ENCODE data around the gene CCDC33. TPM values are rescaled to one million over a fixed set of nuclear protein-coding genes. Genes with fewer than 3 reads are reported as not detected.

The CCDC33 gene
- polyA plus RNA-seq, 1 experiment: not detected

DNA sequence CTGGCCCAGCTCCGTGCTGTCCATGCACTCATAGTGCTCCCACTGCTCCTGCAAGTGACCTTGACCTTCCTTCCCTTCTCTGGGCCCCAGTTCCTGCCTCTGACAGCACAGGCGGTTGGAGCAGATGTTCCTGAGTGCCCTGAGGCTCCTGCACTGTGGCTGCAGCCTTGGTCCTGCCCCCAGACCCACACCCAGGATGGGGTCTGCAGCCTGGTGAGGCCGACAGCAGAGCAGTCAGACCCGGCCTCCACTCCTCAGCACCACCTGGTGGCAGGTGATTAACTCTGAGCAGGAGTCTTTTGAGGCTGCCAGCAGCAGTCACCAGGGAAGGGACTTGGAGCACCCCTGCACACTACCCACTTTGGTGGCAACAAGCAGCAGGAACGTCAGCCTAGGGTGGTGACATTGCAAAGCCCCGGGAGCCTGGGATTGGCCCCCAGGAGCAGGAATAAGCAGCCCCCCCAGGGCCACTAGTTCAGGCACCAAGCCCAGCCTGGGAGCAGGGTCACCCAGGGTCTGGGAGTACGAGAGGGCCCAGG, 66.8 kb downstream of the CCDC33 start:
- CTCF ChIA-PET: no interaction called here
- no peak for DNase-seq (ENCODE audit: low read depth, low spot score)
- H3K27me3 ChIP-seq (ENCODE audit: control insufficient read depth, insufficient read depth, low read length): peaks cover 76% of the 10 kb centered on the region

DNA sequence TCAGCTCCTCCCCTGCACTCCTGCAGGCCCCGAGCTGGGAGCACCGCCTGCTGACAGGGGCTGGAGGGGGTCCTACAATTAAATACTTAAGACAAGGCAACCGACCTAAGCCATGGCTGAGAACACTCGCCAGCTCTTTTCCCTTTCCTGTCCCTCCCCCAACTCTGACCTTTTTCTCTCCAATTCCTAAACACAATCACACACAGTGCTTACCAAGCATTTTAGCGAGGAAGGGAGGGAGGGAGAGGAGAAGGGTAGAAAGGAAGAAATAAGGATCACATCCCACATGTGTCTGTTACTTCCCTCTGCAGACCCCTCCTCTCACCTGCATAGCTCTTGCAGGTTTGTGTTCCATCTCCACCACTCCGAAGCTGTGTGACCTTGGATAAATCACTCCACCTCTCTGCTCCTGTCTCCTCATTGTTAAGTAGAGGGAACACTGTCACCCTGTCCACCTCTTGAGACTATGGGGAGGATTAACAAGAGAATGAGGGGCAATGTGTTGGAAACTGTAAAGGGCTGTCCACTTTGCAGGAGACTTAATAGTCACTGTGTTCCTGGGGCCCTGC, 67.7 kb downstream of the CCDC33 start:
- Histone ChIP-seq H3K9me3 (ENCODE audit: control insufficient read depth, insufficient read depth, low read length) (no peaks in the 10 kb centered on the region), H3K4me3 (ENCODE audit: low read depth, low read length) (no peak overlapping the region), H3K27ac (ENCODE audit: low read depth, low read length) (no peak overlapping the region), H3K27me3 (ENCODE audit: control insufficient read depth, insufficient read depth, low read length) (peaks cover 82% of the 10 kb centered on the region)
- ChIA-PET POLR2A (no interaction called here), CTCF (interaction anchor here (0.8 to 1.5 kb wide), 2 partner anchors 17 to 250 kb away, joined by 6 to 7 read pairs; no protein-coding TSS in a partner anchor)
- no peak for DNase-seq (ENCODE audit: low read depth, low spot score)
- TF ChIP-seq, protein P1, sequence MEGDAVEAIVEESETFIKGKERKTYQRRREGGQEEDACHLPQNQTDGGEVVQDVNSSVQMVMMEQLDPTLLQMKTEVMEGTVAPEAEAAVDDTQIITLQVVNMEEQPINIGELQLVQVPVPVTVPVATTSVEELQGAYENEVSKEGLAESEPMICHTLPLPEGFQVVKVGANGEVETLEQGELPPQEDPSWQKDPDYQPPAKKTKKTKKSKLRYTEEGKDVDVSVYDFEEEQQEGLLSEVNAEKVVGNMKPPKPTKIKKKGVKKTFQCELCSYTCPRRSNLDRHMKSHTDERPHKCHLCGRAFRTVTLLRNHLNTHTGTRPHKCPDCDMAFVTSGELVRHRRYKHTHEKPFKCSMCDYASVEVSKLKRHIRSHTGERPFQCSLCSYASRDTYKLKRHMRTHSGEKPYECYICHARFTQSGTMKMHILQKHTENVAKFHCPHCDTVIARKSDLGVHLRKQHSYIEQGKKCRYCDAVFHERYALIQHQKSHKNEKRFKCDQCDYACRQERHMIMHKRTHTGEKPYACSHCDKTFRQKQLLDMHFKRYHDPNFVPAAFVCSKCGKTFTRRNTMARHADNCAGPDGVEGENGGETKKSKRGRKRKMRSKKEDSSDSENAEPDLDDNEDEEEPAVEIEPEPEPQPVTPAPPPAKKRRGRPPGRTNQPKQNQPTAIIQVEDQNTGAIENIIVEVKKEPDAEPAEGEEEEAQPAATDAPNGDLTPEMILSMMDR (IDR thresholded peaks at IDR 0.05; ENCODE audit: low read depth, low read length): no peak

More for the DNA sequence above, 66.8 kb downstream of the CCDC33 start:
- POLR2A ChIA-PET: no interaction called here
- no peak overlapping the region for H3K4me3 ChIP-seq (ENCODE audit: low read depth, low read length)
- TF ChIP-seq, protein P1 (IDR thresholded peaks at IDR 0.05; ENCODE audit: low read depth, low read length): peak; percentile 66
- H3K27ac ChIP-seq (ENCODE audit: low read depth, low read length): no peak overlapping the region
- H3K9me3 ChIP-seq (ENCODE audit: control insufficient read depth, insufficient read depth, low read length): no peaks in the 10 kb centered on the region

DNA sequence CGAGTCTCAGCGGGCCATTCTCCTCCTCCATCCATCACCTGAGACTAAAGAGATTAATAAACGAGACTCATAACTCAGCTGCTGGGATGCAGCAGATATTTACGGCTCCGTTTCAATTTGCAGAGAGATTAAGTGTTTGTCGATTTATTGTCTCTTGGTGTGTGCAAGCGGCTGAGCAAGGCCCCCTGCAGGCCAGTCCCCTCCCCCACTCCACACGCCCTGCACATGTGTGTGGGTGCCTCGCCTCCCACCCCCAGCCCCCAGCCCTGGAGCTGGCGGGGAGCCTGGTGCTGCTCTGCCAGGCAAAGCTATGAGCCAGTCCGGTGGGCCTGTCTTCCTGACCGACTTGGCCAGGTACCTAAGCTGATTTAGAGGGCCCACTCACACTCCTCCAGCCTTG, 68.3 kb downstream of the CCDC33 start:
- H3K27me3 ChIP-seq (ENCODE audit: control insufficient read depth, insufficient read depth, low read length): peaks cover 82% of the 10 kb centered on the region
- H3K27ac ChIP-seq (ENCODE audit: low read depth, low read length): no peak overlapping the region
- TF ChIP-seq, protein P1 (IDR thresholded peaks at IDR 0.05; ENCODE audit: low read depth, low read length): no peak
- POLR2A ChIA-PET: interaction anchor here (0.7 kb wide), 1 partner anchor 65 kb away, joined by 3 read pairs; no protein-coding TSS in a partner anchor
- H3K9me3 ChIP-seq (ENCODE audit: control insufficient read depth, insufficient read depth, low read length): no peaks in the 10 kb centered on the region
- CTCF ChIA-PET: interaction anchor here (0.6 to 1.5 kb wide), 5 partner anchors 17 to 332 kb away, joined by 3 to 9 read pairs (median 6); no protein-coding TSS in a partner anchor
- H3K4me3 ChIP-seq (ENCODE audit: low read depth, low read length): no peak overlapping the region
- no peak for DNase-seq (ENCODE audit: low read depth, low spot score)

DNA sequence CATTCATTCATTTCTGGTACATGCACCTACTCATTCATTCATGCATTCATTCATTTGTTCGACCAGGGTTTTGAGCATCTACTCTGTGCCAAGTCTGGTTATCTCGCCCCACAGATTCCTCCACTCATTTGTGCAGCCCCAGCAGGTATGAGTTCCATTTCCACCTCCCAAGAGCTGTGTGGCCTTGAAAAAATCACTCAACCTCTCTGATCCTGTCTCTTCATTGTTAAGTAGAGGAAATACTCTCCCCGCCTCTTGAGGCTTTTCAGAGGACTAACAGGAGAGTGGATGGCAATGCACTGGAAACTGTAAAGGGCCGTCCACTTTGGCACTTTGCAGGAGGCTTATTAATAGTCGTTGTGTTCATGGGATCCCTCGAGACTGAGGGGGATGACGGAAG, 69.6 kb downstream of the CCDC33 start:
- Histone ChIP-seq H3K27ac (ENCODE audit: low read depth, low read length) (no peak overlapping the region), H3K9me3 (ENCODE audit: control insufficient read depth, insufficient read depth, low read length) (no peaks in the 10 kb centered on the region), H3K4me3 (ENCODE audit: low read depth, low read length) (no peak overlapping the region), H3K27me3 (ENCODE audit: control insufficient read depth, insufficient read depth, low read length) (peaks cover 81% of the 10 kb centered on the region)
- no peak for DNase-seq (ENCODE audit: low read depth, low spot score)
- TF ChIP-seq, protein P1 (IDR thresholded peaks at IDR 0.05; ENCODE audit: low read depth, low read length): no peak
- ChIA-PET CTCF (interaction anchor here (1.1 kb wide), 1 partner anchor 178 kb away, joined by 9 read pairs; no protein-coding TSS in a partner anchor), POLR2A (no interaction called here)

DNA sequence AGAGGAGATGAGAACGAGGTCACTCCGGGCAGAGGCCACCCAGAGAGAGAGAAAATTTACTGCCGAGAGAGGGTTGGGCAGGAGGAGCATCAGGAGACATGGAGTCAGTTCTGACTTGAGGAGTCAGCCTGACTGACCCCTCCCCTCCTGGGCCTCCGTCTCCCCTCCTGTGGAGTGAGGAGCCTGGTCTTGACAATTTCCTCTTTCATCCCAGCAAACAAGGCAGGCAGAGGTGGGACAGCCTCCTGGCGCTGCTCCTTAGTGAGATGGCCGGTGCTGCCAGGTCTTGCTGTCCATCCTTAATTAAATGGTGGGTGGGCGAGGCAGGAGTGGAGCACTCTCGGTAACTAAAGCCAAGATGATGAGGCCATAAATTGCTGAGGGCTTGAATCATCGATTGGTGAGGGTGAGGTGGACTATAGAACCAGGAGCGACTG, 70.7 kb downstream of the CCDC33 start:
- TF ChIP-seq, protein P1 (IDR thresholded peaks at IDR 0.05; ENCODE audit: low read depth, low read length): no peak
- CTCF ChIA-PET: interaction anchor here (0.8 to 6.4 kb wide), 15 partner anchors 11 to 968 kb away, joined by 3 to 101 read pairs (median 5); partner anchors contain the start of gene ISLR2
- POLR2A ChIA-PET: no interaction called here
- peaks cover 77% of the 10 kb centered on the region for H3K27me3 ChIP-seq (ENCODE audit: control insufficient read depth, insufficient read depth, low read length)
- no peak overlapping the region for H3K27ac ChIP-seq (ENCODE audit: low read depth, low read length)
- DNase-seq (ENCODE audit: low read depth, low spot score): no peak
- no peaks in the 10 kb centered on the region for H3K9me3 ChIP-seq (ENCODE audit: control insufficient read depth, insufficient read depth, low read length)
- H3K4me3 ChIP-seq (ENCODE audit: low read depth, low read length): no peak overlapping the region

All from AG04450 (cell line).